Dedifferentiated amniotic fluid mesenchymal stem cell (primary cell): ENCODE measurements around the gene NCSTN.

Experiments
- DNase-seq: peaks from one replicate; pipeline ENCODE4 v3.0.0-alpha.2; 2016; ENCODE audit errors: extremely low spot score

The NCSTN gene

GRCh38 chr1:160352555-160352954, 9.4 kb downstream of the NCSTN start:
- no peak for DNase-seq

GRCh38 chr1:160353223-160353622, 10.0 kb downstream of the NCSTN start:
- DNase-seq: no peak

- no peak for DNase-seq
Measured at GRCh38 chr1:160354388-160354985, 11.3 kb downstream of the NCSTN start.

GRCh38 chr1:160357286-160358002, 14.3 kb downstream of the NCSTN start:
- DNase-seq: no peak

- no peak for DNase-seq
Measured at GRCh38 chr1:160358073-160358472, 14.9 kb downstream of the NCSTN start.

GRCh38 chr1:160359559-160360226, 16.5 kb downstream of the NCSTN start:
- DNase-seq: no peak

- no peak for DNase-seq
Measured at GRCh38 chr1:160360227-160360695, 17.1 kb downstream of the NCSTN start.

GRCh38 chr1:160361199-160361598, 18.0 kb downstream of the NCSTN start:
- no peak for DNase-seq

- no peak for DNase-seq
Measured at GRCh38 chr1:160361814-160362167, 18.6 kb downstream of the NCSTN start.

- no peak for DNase-seq
Measured at GRCh38 chr1:160362168-160362957, 19.2 kb downstream of the NCSTN start.

- no peak for DNase-seq
Measured at GRCh38 chr1:160363010-160363409, 19.8 kb downstream of the NCSTN start.

GRCh38 chr1:160363951-160364735, 21.0 kb downstream of the NCSTN start:
- DNase-seq: no peak

GRCh38 chr1:160365325-160365724, 22.1 kb downstream of the NCSTN start:
- DNase-seq: no peak

- no peak for DNase-seq
Measured at GRCh38 chr1:160366731-160367515, 23.7 kb downstream of the NCSTN start, which contains the start of gene NHLH1. Gene NHLH1 (plus strand): TSS chr1:160367071. CDS start chr1:160370732, 3,661 bp downstream.

- no peak for DNase-seq
Measured at GRCh38 chr1:160367516-160367900, 24.3 kb downstream of the NCSTN start.

GRCh38 chr1:160367934-160368923, 25.0 kb downstream of the NCSTN start:
- no peak for DNase-seq

GRCh38 chr1:160369087-160369486, 25.9 kb downstream of the NCSTN start:
- DNase-seq: no peak

GRCh38 chr1:160370561-160371345, 27.6 kb downstream of the NCSTN start:
- DNase-seq: no peak

GRCh38 chr1:160371346-160371631, 28.1 kb downstream of the NCSTN start:
- no peak for DNase-seq
